Activated T-helper 1 cell treated with anti-CD3 and anti-CD28 coated beads, Interleukin-12 subunit alpha, Interleukin-12 subunit beta, Interleukin-2, Interleukin-4 antibody, amounts not matched to agents 30 ng/mL and 10 ng/mL and 1 ng/mL, durations not matched to agents 14 hours and 24 hours and 36 hours (primary cell): Measurements from ENCODE around the gene MATK. TPM values are rescaled to one million over a fixed set of nuclear protein-coding genes. Genes with fewer than 3 reads are reported as not detected.

ENCODE experiments used
- DNase-seq: peaks from one replicate; pipeline ENCODE4 v3.0.0; 2021; ENCODE audit warnings: low spot score
- H3K27ac Mint-ChIP-seq: one replicate; pipeline ENCODE4 v1.8.0; 2021; ENCODE audit warnings: mild to moderate bottlenecking, mixed read lengths
- H3K27me3 Mint-ChIP-seq: one replicate; pipeline ENCODE4 v1.8.0; 2022; ENCODE audit warnings: mild to moderate bottlenecking, moderate library complexity, mixed read lengths; ENCODE audit not compliant: insufficient read depth
- H3K36me3 Mint-ChIP-seq: one replicate; pipeline ENCODE4 v1.8.0; 2021; ENCODE audit warnings: low read depth, mixed read lengths
- H3K4me1 Mint-ChIP-seq: one replicate; pipeline ENCODE4 v1.8.0; 2021; ENCODE audit warnings: low read depth, mixed read lengths
- H3K4me3 Mint-ChIP-seq: one replicate; pipeline ENCODE4 v1.8.0; 2021; ENCODE audit warnings: mild to moderate bottlenecking, moderate library complexity, mixed read lengths
- H3K9me3 Mint-ChIP-seq: one replicate; pipeline ENCODE4 v1.8.0; 2021; ENCODE audit warnings: mixed read lengths
- intact Hi-C: fragments of 100-400 bp; cut with micrococcal nuclease; formaldehyde crosslinking; loops from one replicate; pipeline ENCODE4 v1.15.1; 2024
- total RNA-seq: library from RNA; stranded (reverse); gene quantifications from 2 replicates; pipeline ENCODE4 v1.2.3, GENCODE V29; 2022

MATK gene
- total RNA-seq = 21.5 and 24.3 TPM in 2 replicates

DNA sequence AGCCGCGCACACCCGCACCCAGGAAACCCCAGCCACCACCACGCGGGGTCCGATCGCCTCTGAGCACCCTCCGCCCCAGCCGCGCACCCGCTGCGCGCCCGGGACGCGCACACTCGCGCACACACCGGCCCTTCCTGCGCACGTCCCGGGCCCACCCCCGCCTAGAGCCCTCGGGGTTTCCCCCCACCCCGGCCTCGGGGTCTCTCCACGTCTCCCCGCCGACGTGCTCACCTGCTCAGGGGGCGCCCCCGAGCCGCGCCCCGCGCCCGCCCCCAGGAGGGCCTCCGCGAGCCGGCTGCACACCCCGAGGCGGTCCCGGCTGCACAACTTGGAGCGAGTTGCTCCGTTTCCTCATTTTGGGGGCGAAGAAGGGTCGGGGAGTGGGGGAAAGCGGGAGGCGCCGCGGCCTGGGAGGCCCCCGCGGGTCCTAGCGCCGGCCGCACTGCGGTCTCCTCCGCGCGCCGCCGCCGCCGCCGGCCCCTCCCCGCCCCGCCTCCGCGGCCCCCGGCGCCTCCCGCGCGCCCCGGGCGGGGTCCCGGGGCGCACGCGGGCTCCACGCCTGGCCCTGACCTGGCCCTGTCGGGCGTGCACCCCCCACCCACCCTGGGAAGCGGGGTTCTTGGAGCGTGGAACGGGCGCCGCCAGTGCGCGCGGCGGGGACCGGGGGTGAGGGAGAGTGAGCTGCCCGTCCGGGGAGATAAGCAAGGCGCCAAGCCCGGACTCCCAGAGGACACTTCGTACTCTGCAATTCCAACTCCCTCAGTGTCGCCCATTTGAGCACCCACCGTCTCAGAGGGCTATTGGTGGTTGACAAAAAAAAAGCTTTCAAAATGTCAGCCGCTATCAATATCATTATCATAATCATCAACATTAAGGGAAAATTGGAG, at the start of gene MATK:
TSS of gene MATK (minus strand) at position 444 of the 887 bp plus-strand sequence. CDS start 1,246 bp downstream, outside the sequence.
- intact Hi-C loops = no loop called here
- Mint-ChIP-seq H3K36me3 (peaks cover 15% of the 10 kb centered on the region), H3K27me3 (peaks cover 11% of the 10 kb centered on the region), H3K9me3 (peaks cover 17% of the 10 kb centered on the region), H3K4me3 (peak within 1 kb of the TSS; percentile 75), H3K27ac (peak within 1 kb of the TSS; percentile 36), H3K4me1 (no peaks in the 10 kb centered on the region)
- DNase-seq = no peak

DNA sequence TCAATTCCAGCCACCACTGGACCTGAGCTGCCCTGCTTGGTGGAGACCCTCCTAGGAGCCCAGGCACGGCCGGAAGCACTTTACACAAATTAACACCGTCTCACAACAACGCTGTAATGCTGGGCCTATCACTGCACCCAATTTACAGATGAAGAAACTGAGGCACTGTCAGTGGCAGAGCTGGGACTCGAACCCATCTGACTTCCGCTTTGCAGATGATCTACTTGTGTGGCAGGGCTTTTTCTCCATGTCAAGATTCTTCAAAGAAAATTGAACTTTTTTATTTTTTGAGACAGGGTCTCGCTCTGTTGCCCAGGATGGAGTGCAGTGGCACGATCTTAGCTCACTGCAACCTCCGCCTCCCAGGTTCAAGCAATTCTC, 48.9 kb upstream of the MATK start:
- Mint-ChIP-seq H3K36me3 (no peaks in the 10 kb centered on the region), H3K27me3 (no peaks in the 10 kb centered on the region), H3K4me1 (no peaks in the 10 kb centered on the region), H3K4me3 (no peak overlapping the region), H3K27ac (no peak overlapping the region), H3K9me3 (peaks cover 25% of the 10 kb centered on the region)
- intact Hi-C loops = no loop called here
- no peak for DNase-seq

DNA sequence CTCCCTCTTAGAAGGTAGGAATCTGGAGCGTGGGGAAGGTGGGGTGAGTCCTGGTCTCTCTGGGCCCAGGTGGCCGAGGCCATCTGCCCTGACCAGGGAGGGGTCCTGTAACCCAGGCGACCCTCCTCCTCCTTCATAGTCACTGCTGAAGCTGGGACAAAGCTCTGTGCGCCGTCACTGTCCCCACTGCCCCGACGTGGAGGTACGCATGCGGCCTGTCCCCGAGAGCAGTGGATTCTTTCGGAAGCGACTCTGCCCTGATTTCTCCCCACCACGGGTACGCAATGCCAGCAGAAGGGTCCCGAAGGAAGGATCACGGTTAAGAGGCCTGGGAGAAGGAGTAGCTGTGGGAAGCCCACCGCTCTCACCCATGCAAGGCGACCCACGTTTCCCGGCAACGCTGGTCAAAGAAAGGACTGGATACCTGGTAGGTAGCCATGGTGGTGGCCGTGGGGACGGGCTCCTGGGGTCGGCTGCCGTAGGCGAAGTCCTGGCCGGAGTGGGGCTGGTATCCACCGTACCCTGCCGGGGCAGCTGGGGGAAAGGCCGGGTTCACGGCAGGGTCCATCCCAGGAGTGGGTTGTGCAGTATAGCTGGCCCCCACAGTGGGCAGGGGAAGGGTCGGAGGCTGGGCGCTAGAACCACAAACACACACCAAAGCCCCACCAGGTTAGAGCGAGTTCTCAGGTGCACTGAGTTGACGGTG, 48.3 kb upstream of the MATK start:
- intact Hi-C loops = no loop called here
- Mint-ChIP-seq H3K36me3 (no peaks in the 10 kb centered on the region), H3K27ac (no peak overlapping the region), H3K27me3 (no peaks in the 10 kb centered on the region), H3K9me3 (peaks cover 25% of the 10 kb centered on the region), H3K4me3 (no peak overlapping the region), H3K4me1 (no peaks in the 10 kb centered on the region)
- no peak for DNase-seq

GRCh38 chr19:3833578-3834348, 47.6 kb upstream of the MATK start:
- intact Hi-C loops = no loop called here
- no peaks in the 10 kb centered on the region for H3K4me1 Mint-ChIP-seq
- no peaks in the 10 kb centered on the region for H3K36me3 Mint-ChIP-seq
- no peaks in the 10 kb centered on the region for H3K27me3 Mint-ChIP-seq
- peaks cover 21% of the 10 kb centered on the region for H3K9me3 Mint-ChIP-seq
- no peak overlapping the region for H3K4me3 Mint-ChIP-seq
- DNase-seq = no peak
- no peak overlapping the region for H3K27ac Mint-ChIP-seq

GRCh38 chr19:3832001-3832400, 45.8 kb upstream of the MATK start:
- intact Hi-C loops = no loop called here
- H3K27me3 Mint-ChIP-seq = no peaks in the 10 kb centered on the region
- no peaks in the 10 kb centered on the region for H3K4me1 Mint-ChIP-seq
- H3K27ac Mint-ChIP-seq = no peak overlapping the region
- H3K4me3 Mint-ChIP-seq = no peak overlapping the region
- DNase-seq = no peak
- H3K9me3 Mint-ChIP-seq = peaks cover 5% of the 10 kb centered on the region
- no peaks in the 10 kb centered on the region for H3K36me3 Mint-ChIP-seq

GRCh38 chr19:3831601-3832000, 45.4 kb upstream of the MATK start:
- DNase-seq = no peak
- no peaks in the 10 kb centered on the region for H3K36me3 Mint-ChIP-seq
- H3K27ac Mint-ChIP-seq = no peak overlapping the region
- intact Hi-C loops = no loop called here
- H3K9me3 Mint-ChIP-seq = peaks cover under 1% of the 10 kb centered on the region
- no peak overlapping the region for H3K4me3 Mint-ChIP-seq
- H3K27me3 Mint-ChIP-seq = no peaks in the 10 kb centered on the region
- no peaks in the 10 kb centered on the region for H3K4me1 Mint-ChIP-seq

GRCh38 chr19:3830621-3831589, 44.7 kb upstream of the MATK start:
- H3K27me3 Mint-ChIP-seq = no peaks in the 10 kb centered on the region
- no peaks in the 10 kb centered on the region for H3K4me1 Mint-ChIP-seq
- intact Hi-C loops = no loop called here
- no peaks in the 10 kb centered on the region for H3K36me3 Mint-ChIP-seq
- DNase-seq = no peak
- no peak overlapping the region for H3K27ac Mint-ChIP-seq
- H3K9me3 Mint-ChIP-seq = no peaks in the 10 kb centered on the region
- H3K4me3 Mint-ChIP-seq = no peak overlapping the region

- intact Hi-C loops = no loop called here
Observed at GRCh38 chr19:3827306-3827705, 41.1 kb upstream of the MATK start.

GRCh38 chr19:3826163-3826562, 40.0 kb upstream of the MATK start:
- H3K27ac Mint-ChIP-seq = no peak overlapping the region
- no peaks in the 10 kb centered on the region for H3K36me3 Mint-ChIP-seq
- H3K4me3 Mint-ChIP-seq = no peak overlapping the region
- intact Hi-C loops = no loop called here
- no peaks in the 10 kb centered on the region for H3K27me3 Mint-ChIP-seq
- DNase-seq = no peak
- no peaks in the 10 kb centered on the region for H3K9me3 Mint-ChIP-seq
- H3K4me1 Mint-ChIP-seq = no peaks in the 10 kb centered on the region

More at GRCh38 chr19:3827306-3827705, 41.1 kb upstream of the MATK start:
- Mint-ChIP-seq H3K27ac (no peak overlapping the region), H3K4me1 (no peaks in the 10 kb centered on the region), H3K27me3 (no peaks in the 10 kb centered on the region), H3K4me3 (no peak overlapping the region), H3K36me3 (no peaks in the 10 kb centered on the region), H3K9me3 (no peaks in the 10 kb centered on the region)
- no peak for DNase-seq

GRCh38 chr19:3825286-3825956, 39.2 kb upstream of the MATK start:
- Mint-ChIP-seq H3K4me1 (no peaks in the 10 kb centered on the region), H3K9me3 (no peaks in the 10 kb centered on the region), H3K27me3 (no peaks in the 10 kb centered on the region), H3K27ac (no peak overlapping the region), H3K4me3 (no peak overlapping the region), H3K36me3 (no peaks in the 10 kb centered on the region)
- intact Hi-C loops = no loop called here
- DNase-seq = no peak

GRCh38 chr19:3823350-3823713, 37.2 kb upstream of the MATK start:
- Mint-ChIP-seq H3K36me3 (no peaks in the 10 kb centered on the region), H3K27ac (no peak overlapping the region), H3K27me3 (no peaks in the 10 kb centered on the region), H3K4me3 (no peak overlapping the region), H3K9me3 (no peaks in the 10 kb centered on the region), H3K4me1 (peaks cover 4% of the 10 kb centered on the region)
- intact Hi-C loops = loop anchor here (5.0 kb wide), 1 partner anchor 101 kb away; no protein-coding TSS in a partner anchor
- no peak for DNase-seq
